Fibroblast of pulmonary artery (primary cell): ENCODE results near the gene NOX4.
"Not testable (repeated sequence)": the region's sequence is repeated elsewhere in the genome, so short reads cannot be mapped to it uniquely, and the experiment has no call there.

Source experiments
- DNase-seq: peaks from one replicate; pipeline ENCODE4 v3.0.0-alpha.2; 2010; ENCODE audit warnings: low read depth
- H3K4me3 ChIP-seq: replicated peaks from 2 replicates; pipeline ENCODE4 v1.5.1; 2011; ENCODE audit warnings: low read depth, mild to moderate bottlenecking, control low read depth, low read length, moderate library complexity
- CTCF ChIP-seq: IDR thresholded peaks from 2 replicates; pipeline ENCODE4 v1.5.1; 2011; ENCODE audit warnings: mild to moderate bottlenecking, control low read depth, low read length, inconsistent platforms; ENCODE audit errors: missing control alignments

The NOX4 gene

GRCh38 chr11:89347071-89347470 is 144.1 kb downstream of the NOX4 start:
- no peak for TF ChIP-seq CTCF
- no peak for DNase-seq
- H3K4me3 ChIP-seq, result no peak overlapping the region

- no peak overlapping the region for H3K4me3 ChIP-seq
- DNase-seq, result no peak
- TF ChIP-seq CTCF, result no peak
Measured at GRCh38 chr11:89346601-89347000, 144.6 kb downstream of the NOX4 start.

GRCh38 chr11:89342880-89343572 is 148.1 kb downstream of the NOX4 start:
- H3K4me3 ChIP-seq, result not testable (repeated sequence)
- DNase-seq, result peak; percentile 73

GRCh38 chr11:89340450-89340849 is 150.7 kb downstream of the NOX4 start:
- H3K4me3 ChIP-seq, result not testable (repeated sequence)
- DNase-seq, result peak; percentile 61

GRCh38 chr11:89338073-89338472 is 153.1 kb downstream of the NOX4 start:
- H3K4me3 ChIP-seq, DNase-seq: not testable (repeated sequence)

GRCh38 chr11:89337100-89337650 is 154.0 kb downstream of the NOX4 start:
- H3K4me3 ChIP-seq, DNase-seq: not testable (repeated sequence)

GRCh38 chr11:89333704-89334103 is 157.5 kb downstream of the NOX4 start:
- not testable (repeated sequence) for H3K4me3 ChIP-seq
- DNase-seq, result peak; percentile 68
- TF ChIP-seq CTCF, result peak; percentile 49

GRCh38 chr11:89331940-89332339 is 159.2 kb downstream of the NOX4 start:
- not testable (repeated sequence) for H3K4me3 ChIP-seq, DNase-seq

GRCh38 chr11:89327885-89328284 is 163.3 kb downstream of the NOX4 start:
- TF ChIP-seq CTCF, result no peak
- H3K4me3 ChIP-seq, result no peak overlapping the region
- DNase-seq, result no peak

- H3K4me3 ChIP-seq, result no peak overlapping the region
- peak; percentile 48 for DNase-seq
- no peak for TF ChIP-seq CTCF
Measured at GRCh38 chr11:89321401-89321800, 169.8 kb downstream of the NOX4 start.

GRCh38 chr11:89310607-89311006 is 180.6 kb downstream of the NOX4 start:
- H3K4me3 ChIP-seq, DNase-seq: not testable (repeated sequence)

- not testable (repeated sequence) for DNase-seq, H3K4me3 ChIP-seq
Measured at GRCh38 chr11:89309321-89309985, 181.7 kb downstream of the NOX4 start.

GRCh38 chr11:89308272-89308671 is 182.9 kb downstream of the NOX4 start:
- not testable (repeated sequence) for DNase-seq, H3K4me3 ChIP-seq
